GM10847 (cell line): ENCODE data around the gene FAM169A.

ENCODE experiments used
- POLR2A ChIP-seq: IDR thresholded peaks from 2 replicates; pipeline ENCODE4 v1.6.1; 2011; ENCODE audit not compliant: insufficient read length; ENCODE audit errors: extremely low read depth

The FAM169A gene

GRCh38 chr5:74870299-74871067 lies 4.3 kb upstream of the FAM169A start:
- no peak for TF ChIP-seq POLR2A

GRCh38 chr5:74866596-74867162 lies 492 bp upstream of the FAM169A start:
- TF ChIP-seq POLR2A: no peak

GRCh38 chr5:74865256-74865803 lies 857 bp downstream of the FAM169A start:
- no peak for TF ChIP-seq POLR2A

GRCh38 chr5:74864823-74865222 lies 1.4 kb downstream of the FAM169A start:
- TF ChIP-seq POLR2A: no peak

- TF ChIP-seq POLR2A: no peak
Observed at GRCh38 chr5:74863726-74864125, 2.5 kb downstream of the FAM169A start.

- TF ChIP-seq POLR2A: no peak
Observed at GRCh38 chr5:74862221-74862620, 4.0 kb downstream of the FAM169A start.

- TF ChIP-seq POLR2A: no peak
Observed at GRCh38 chr5:74853256-74853655, 12.9 kb downstream of the FAM169A start.

- TF ChIP-seq POLR2A: no peak
Observed at GRCh38 chr5:74851684-74852353, 14.4 kb downstream of the FAM169A start.

GRCh38 chr5:74850789-74851425 lies 15.3 kb downstream of the FAM169A start:
- no peak for TF ChIP-seq POLR2A

- no peak for TF ChIP-seq POLR2A
Observed at GRCh38 chr5:74850030-74850429, 16.2 kb downstream of the FAM169A start.

GRCh38 chr5:74848553-74849025 lies 17.6 kb downstream of the FAM169A start:
- no peak for TF ChIP-seq POLR2A

- TF ChIP-seq POLR2A: no peak
Observed at GRCh38 chr5:74839229-74839628, 27.0 kb downstream of the FAM169A start.

- TF ChIP-seq POLR2A: no peak
Observed at GRCh38 chr5:74838262-74838661, 27.9 kb downstream of the FAM169A start.

GRCh38 chr5:74837115-74837514 lies 29.1 kb downstream of the FAM169A start:
- no peak for TF ChIP-seq POLR2A

- no peak for TF ChIP-seq POLR2A
Observed at GRCh38 chr5:74833537-74834266, 32.5 kb downstream of the FAM169A start.
